Measurements from ENCODE around the gene ODAD4.

DNA sequence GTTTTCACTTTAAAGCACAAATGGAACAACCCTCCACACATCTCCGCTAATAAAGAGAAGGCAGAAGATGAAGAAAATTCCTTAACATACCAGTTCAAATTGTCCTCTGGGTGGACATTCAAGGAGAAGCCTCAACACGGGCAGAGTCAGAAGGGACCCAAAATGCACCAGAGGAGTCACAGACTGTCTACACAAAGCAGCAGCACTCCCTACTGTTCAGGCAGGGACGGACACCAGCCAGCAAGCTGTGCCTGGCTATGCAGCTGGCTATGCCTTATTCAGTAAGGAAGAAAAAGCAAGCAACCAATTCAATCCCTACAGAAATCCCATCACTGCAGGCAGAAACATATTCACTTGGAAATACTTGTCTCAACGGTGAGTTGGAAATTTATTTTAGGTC is 78.8 kb downstream of the ODAD4 start:
- TF ChIP-seq POLR2AphosphoS5 (IDR thresholded peaks at IDR 0.05; ENCODE audit: low read depth, low read length) = no peak
- no peak for TF ChIP-seq POLR2A (IDR thresholded peaks at IDR 0.05; ENCODE audit: low read depth, low read length)
- TF ChIP-seq TAF1 (IDR thresholded peaks at IDR 0.05; ENCODE audit: borderline replicate concordance, low read depth, low read length) = no peak

All from GM12892 (cell line).